GM19455 (cell line): ENCODE data around the gene TCF23.
"Not testable (repeated sequence)": the region's sequence is repeated elsewhere in the genome, so short reads cannot be mapped to it uniquely, and the experiment has no call there.

Experiments used
- ATAC-seq: cut with Tn5 transposase; IDR thresholded peaks from one replicate; pipeline ENCODE4 v1.9.1; 2021; ENCODE audit not compliant: unreplicated experiment

Gene TCF23

GRCh38 chr2:27152796-27153464, 4.1 kb downstream of the TCF23 start:
- ATAC-seq = no peak

DNA sequence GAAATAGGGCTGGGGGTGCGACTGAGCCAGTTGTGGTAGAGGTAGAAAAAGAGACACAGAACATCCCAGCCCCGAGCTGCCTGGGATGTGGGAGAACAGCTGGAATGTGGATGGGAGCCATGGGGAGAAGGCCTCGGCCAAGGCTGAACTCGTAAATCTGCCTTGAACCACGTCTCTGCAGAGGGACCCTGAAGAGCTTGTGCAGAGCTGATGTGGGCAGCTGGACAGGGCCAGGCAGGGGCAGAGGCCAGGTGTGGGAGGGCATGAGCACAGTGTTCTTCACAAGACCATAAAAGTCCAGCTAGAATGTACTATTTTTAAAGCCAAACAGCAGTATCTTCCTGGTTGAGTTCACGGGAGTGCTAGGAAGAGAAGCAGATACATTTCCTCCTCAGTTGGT, 5.7 kb downstream of the TCF23 start:
- ATAC-seq = no peak

- no peak for ATAC-seq
These were observed 6.3 kb downstream of the TCF23 start for GRCh38 chr2:27155069-27155520.

GRCh38 chr2:27158468-27158867, 9.7 kb downstream of the TCF23 start:
- no peak for ATAC-seq

GRCh38 chr2:27159271-27159670, 10.5 kb downstream of the TCF23 start:
- ATAC-seq = no peak

GRCh38 chr2:27160191-27160590, 11.4 kb downstream of the TCF23 start:
- ATAC-seq = no peak

DNA sequence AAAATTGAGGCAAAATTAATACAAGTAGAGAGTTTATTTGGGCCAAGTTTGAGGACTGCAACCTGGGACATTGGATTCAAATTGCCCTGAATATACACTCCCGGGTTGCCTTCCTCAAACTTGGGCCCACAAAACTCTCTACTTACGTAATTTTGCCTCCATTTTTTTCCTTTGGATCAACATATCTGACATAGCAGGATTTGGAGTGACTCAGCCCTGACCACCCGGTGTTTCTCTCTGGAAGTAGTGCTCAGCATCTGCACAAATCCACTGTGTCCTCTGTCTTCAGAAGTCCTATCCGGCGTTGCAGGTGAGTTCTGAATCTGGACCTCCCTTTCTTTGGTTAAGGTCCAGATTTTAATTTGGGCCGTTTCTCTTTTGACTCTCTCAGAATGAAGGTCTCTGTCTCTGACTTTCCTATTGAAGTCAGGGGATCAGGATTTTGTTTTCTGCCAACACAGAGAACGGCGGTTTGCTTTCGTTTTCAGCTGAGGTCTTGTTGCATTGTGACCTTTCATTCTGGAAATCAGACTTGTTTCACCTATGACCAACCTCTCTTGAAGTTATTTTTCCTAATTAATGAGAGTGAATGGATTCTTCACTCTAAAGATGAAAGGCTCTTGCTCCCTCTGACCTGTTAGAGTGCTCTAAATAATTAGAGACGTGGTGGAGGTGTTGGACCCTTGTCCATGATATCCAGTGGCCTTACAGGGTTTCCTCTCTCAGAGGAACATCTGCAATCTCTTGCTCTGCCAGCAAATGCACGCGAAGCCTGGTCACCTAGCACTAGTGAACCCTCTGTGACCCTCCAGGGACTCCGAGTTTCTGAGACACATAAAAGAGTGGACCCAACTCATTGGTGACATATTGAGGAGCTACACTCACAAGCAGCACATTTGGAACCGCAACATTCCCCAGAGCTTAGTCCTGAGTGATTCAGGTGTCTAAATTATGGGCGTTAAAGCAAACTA, 13.6 kb downstream of the TCF23 start:
- ATAC-seq = no peak

- ATAC-seq = no peak
These were observed 16.4 kb downstream of the TCF23 start for GRCh38 chr2:27164960-27165763.

GRCh38 chr2:27170581-27171337, 22.0 kb downstream of the TCF23 start:
- no peak for ATAC-seq

DNA sequence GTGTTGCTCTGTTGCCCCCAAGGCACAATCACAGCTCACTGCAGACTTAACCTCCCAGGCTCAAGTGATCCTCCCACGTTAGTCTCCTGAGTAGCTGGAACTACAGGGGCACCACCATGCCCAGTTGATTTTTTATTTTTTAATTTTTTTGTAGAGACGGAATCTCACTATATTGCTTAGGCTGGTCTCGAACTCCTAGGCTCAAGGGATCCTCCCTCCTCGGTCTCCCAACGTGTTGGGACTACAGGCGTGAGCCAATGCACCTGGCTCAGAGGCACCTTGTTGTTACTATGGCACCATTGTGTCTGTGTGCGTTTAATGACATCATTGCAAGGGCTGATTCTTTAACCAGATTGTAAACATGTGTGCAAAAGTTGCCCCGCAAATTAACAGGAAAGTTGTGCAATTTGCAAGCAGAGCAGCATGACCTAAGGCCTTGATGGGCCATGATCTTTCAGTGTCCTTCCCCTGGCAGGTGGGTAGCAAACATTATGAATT, 22.6 kb downstream of the TCF23 start:
- no peak for ATAC-seq

DNA sequence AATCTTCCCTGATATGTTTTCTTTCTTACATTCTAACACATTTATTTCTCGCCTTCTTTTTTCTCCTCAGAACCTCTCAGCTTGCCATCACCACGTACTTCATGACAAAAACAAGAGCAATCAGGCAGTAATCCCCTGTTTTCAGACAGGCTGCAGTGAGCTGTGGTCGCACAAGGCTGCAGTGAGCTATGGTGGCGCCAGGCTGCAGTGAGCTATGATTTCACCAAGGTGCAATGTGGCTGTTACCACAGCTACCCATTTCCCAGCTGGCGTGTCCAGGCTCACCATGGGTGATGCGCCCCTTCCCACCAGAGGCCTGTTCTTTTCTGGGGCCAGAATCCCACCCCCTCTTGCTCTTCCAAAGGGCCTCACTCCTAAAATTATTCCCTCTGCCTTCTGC, 25.8 kb downstream of the TCF23 start:
- no peak for ATAC-seq

GRCh38 chr2:27175330-27175729, 26.5 kb downstream of the TCF23 start:
- ATAC-seq = no peak

DNA sequence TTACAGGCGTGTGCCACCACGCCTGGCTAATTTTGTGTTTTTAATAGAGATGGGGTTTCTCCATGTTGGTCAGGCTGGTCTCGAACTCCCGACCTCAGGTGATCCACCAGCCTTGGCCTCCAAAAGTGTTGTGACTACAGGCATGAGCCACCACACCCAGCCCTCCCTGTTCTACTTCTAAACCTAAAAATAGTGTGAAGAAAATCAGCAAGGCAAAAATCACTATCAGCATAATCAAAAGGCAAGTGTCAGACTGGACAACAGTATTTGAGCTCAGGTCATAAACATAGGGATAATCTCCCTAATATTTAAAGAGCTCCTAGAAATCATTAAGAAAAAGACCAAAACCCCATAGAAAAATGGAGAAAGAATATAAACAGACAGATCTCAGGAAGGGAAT, 27.0 kb downstream of the TCF23 start:
- ATAC-seq = not testable (repeated sequence)

DNA sequence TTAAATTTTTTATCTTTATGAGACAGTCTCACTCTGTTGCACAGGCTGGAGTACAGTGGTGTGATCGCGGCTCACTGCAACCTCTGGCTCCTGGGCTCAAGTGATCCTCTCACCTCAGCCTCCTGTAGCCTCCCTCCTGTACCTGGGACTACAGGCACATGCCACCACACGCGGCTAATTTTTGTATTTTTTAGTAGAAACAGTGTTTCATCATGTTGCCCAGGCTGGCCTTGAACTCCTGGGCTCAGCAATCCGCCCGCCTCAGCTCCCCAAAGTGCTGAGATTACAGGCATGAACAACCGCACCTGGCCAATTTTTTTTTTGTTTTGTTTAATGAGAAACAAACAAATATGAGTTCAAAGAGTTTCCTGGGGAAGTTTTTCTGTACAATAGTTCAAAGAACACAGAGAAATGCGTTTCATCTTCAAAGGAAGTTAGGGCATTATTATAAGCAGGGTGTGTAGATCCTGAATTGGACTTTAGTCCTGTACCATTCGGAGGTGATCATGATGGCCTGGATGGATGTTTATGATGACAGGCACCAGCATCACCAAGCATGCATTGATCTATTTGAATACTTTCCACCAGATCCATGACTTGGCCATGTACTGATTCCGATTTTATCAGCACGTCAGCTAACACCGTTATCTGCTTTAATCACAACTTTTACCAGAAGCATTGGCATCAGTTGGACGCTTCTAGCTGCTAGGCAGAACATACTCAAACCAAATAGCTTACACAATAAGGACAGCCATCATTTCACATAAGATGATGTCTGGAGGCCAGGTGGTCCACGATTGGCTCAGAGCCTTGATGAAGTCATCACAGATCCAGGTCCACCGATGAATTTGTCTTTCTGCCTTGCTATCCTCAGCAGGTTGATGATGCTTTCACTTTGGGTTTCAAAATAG, 28.9 kb downstream of the TCF23 start:
- no peak for ATAC-seq

GRCh38 chr2:27178469-27178868, 29.7 kb downstream of the TCF23 start:
- no peak for ATAC-seq

- ATAC-seq = no peak
These were observed 30.7 kb downstream of the TCF23 start for GRCh38 chr2:27179344-27180000.

GRCh38 chr2:27182346-27182745, 33.5 kb downstream of the TCF23 start:
- no peak for ATAC-seq

DNA sequence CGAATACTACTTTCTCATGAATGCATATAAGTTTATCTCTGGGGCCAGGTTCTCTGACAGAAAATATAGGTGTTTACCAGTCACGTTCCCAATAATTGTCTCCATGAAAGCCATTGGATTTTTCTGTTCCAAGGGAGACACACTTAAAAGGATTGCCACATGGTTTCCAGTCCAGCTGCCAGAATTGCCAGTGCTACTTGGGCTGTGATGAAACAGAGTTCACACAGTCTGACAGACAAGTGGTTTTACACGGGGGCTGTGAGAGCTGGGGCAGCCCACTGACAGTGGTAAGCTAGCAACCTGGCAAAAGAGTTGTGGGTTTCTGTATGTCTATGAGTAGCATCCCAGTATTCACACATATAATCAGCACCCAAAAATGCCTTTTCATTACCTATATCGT, 35.3 kb downstream of the TCF23 start:
- no peak for ATAC-seq
